ENCODE data around the gene ATG3.
A peak's percentile ranks its signal among the peaks of the same experiment; 100 is the strongest.
"Not testable (repeated sequence)": the region's sequence is repeated elsewhere in the genome, so short reads cannot be mapped to it uniquely, and the experiment has no call there.

The ATG3 gene

DNA sequence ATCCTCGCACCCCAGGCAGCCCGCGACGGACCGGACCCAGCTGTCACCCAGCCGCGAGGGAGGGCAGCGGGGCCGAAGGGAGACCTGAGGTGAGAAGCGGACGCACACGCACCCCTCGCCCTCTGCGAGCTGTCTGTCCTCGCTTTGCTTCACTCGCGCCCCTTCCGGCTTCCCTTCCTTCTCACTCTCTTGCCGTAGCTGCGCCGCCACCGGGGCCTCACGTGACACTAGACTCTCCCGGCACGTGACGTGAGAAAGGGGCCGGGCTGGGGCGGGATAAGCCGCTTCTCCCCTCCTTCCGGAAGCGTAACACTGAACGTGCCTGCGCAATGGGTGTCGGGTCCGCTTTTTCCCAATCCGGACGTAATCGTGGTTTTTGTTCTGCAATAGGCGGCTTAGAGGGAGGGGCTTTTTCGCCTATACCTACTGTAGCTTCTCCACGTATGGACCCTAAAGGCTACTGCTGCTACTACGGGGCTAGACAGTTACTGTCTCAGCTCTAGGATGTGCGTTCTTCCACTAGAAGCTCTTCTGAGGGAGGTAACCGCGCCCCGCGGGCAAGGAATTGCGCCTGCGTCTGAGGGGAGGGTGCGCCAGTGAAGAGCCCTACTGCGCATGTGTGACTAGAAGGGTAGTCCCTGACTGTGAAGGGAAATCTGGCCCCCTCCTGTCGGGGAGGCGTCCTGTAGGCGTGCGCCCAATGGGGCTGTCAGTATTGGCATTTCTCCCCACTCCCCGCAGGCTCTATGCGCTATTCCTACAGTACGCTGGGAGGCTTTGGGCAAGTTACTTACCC, at the start of gene ATG3, which contains the start of gene SLC35A5:
TSS of gene ATG3 (minus strand) at position 229 of the 796 bp plus-strand sequence. CDS start 434 bp downstream, outside the sequence.
TSS of gene SLC35A5 (plus strand) at position 312 of the 796 bp plus-strand sequence. CDS start 1,359 bp downstream, outside the sequence.
- peak; percentile 83 for DNase-seq

DNA sequence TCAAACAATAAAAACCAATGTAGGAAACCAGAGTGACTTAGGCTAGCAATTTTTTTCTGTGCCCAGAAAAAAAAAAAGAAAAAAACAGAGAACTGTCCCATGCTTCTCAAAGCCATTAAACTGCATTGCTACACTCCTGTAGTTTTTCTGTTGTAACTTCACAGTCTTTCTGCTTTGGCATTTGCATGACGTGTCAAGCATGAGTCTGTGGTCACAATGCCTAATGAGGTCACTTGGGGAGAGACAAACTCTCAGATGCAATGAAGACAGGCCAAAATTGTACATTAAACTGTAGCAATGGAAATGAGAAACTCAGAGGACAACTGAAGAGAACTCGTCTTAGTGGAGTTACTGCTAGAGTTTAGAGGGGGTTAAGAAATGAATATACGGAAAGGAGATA, 48.4 kb upstream of the ATG3 start:
- DNase-seq = no peak

DNA sequence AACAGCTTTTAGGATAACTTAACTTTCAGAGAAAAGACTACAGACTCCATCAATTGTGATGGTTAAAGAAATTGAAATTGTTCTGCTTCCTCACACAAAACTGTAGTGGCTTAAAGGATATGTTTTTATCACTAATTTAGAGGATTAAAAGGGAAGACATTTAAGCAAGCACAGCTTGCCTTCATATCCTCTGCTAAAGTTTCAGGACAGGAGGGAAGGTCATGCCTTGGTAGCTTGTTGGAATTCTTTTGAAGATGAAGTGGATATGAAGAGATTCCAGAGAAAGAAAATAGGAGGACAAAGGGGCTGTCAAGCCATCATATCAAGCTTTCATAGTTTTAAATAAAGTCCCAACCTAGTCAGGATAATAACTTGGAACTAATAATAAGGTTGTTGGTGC, 46.1 kb upstream of the ATG3 start:
- DNase-seq = no peak

DNA sequence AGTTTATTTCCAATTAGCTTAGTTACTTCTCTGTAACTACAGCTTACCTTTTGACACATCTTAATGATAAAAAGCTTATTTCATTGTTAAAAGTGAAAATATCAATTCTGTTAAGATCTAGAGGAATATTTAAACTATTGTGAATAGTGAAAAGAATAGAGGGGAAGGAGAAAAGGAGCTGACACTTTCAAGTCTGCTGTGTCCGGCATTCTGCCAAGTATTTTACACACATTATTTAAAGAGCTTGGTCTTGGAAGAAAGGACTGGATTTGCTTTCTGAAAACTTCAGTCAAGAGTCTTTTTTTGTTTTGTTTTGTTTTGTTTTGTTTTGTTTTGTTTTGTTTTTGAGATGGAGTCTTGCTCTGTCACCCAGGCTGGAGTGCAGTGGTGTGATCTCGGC, 44.3 kb upstream of the ATG3 start:
- DNase-seq = no peak

DNA sequence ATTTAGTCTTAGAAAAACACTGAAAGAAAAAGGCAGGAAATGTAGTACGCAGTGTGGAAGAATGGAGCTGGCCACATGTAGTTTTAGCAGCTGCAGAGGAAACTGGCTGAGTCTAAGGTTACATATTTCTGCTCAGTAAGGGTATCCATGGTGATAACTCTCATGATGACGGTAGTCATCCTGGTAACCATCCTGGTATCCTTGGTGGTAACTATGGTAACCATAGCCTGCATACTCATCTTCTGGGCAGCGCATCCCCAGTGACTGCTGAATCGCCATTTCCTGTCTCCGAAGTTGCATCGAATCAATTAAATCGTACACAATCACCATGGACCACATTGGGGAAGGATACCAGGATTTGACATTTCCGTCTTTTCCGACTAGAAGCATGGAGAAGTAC, 43.5 kb upstream of the ATG3 start:
- DNase-seq = no peak

DNA sequence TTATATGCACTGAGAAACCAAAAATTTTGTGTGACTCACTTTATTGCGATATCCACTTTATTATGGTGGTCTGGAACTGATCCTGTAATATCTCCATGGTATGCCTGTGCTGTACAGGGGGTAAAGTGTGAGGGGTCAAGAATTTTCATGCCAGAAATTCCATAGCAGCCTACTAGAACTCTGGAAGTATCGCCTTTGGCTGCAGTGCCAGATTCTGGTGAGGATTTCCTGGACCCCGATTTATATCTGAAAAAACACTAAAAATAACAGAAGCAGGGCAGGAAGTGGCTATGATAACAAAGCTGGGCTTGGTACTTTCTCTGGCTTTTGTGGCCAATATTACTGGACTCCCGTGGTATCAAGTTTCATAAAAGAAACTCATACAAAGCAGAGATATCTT, 42.8 kb upstream of the ATG3 start:
- DNase-seq = no peak

DNA sequence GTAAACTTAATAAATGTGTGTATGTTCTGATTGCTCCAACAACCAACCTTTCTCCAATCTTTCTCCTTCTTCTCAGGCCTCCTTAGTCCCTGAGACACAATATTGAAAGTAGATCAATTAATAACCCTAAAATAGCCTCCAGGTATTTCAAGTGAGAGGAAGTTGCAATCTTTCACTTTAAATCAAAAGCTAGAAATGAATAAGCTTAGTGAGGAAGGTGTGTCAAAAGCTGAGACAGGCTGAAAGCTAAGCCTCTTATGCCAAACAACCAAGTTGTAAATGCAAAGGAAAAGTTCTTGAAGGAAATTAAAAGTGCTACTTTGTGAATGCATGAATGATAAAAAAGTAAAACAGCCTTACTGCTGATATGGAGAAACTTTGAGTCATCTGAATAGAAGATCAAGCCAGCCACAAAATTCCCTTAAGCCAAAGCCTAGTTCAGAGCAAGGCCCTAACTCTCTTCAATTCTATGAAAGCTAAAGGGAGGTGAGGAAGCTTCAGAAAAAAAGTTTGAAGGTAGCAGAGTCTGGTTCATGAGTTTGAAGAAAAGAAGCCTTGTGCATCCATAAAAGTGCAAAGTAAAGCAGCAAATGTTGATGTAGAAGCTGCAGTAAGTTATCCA, 40.6 kb upstream of the ATG3 start:
- no peak for DNase-seq

DNA sequence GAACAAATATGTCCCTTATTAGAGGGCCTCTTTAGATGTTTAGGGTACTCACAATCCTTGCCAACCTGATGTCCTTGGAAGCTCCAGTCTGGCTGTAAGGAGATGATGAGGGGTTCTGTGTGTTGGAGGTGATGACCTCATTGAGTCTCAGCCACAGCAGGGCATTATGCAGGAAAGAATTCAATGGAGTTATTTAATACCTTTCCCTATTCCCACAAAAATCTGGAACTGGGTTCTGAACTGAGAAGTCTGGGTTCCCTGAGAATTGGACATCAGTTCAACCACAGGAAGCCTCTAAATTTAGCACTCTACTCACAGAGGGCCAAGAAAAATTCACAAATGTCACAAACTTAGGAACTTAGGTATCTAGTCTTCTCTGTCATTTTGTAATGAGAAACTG, 37.0 kb upstream of the ATG3 start:
- no peak for DNase-seq

DNA sequence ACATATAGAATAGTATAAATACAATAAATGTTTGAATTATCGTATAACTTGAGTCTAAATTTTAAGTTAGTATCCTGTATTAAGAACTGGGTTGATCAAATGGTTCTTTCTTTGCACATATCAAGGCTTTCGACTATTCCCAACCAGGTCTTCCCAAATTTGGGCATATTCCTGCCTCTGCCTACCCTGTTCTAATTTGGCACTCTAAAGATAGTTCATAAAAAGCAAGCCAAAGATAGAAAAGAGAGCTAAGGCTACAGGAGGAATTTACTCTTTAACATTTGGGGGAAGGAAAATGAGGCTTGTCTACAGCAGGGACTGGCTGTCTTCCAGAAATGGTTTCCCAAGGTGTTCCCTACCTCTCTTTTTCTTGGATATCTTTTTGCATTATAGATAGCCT, 36.2 kb upstream of the ATG3 start:
- no peak for DNase-seq

DNA sequence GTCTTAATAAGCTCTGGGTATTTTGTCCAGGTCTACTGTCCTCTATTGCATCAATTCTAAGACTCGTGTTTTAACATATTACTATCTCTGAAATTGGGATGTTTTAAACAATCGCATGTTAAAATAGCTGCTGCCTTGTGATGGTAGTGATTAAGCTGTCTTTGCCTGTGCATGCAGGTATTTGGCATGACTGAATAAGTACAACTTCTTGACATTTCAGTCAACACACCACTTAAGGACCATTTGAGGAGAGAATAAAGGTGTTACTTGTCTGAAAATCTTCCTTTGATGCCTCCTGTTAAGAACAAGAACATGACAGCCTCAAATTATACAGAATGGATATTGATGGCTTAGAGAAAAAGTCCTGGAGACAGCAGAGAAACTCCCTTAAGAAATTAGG, 33.1 kb upstream of the ATG3 start:
- DNase-seq = no peak

DNA sequence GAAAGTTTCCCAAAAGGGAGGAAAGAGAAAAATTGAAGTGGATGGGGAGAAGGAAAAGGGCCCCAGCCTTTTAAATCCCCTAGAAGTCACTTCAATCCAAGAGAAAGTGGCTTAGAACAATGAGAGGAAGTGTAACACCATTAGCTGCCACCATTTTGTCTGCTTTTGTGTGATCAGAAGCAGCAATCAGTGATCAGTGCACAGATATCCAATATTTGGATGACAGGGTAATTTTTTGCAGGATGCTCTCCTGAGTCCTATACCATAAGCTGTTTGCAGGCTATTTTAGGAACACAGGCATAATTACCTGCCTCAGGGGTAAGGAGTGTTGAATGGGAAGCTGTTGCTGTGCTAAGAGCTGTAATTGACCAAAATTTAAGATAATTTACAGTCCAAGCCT, 31.5 kb upstream of the ATG3 start:
- DNase-seq = no peak

DNA sequence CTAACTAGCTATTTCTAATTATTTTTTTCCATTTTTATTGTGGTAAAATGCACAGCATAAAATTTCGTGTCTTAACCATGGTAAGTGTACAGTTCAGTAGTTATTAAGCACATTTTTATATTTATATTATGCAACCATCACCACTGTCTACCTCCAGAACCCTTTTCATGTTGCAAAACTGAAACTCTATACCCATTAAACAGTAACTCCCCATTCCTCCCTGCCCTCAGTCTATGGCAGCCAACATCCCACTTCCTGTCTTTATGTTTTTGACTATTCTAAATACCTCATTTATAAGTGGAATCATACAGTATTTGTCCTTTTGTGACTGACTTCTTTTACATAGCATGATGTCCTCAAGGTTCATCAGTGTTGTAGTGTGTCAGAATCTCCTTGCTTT, 25.6 kb upstream of the ATG3 start:
- DNase-seq = no peak

DNA sequence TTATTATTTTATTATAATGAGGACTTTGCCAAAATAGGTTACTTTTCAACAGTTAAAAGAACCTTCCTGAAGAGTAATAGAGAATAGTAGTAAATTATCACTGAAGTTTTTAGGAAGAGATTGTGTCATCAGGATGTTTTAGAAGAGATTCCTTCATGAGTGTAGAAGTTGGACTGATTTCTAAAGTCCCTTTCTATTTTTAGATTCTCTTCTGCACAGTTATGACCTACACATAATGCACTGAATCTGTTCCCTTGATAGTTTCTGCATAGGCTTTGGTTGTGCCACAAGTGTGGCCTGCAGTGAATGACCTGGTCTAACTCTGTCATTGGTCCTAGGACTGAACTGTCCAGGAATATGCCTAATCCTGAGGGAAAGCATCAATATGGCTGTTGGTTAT, 24.0 kb upstream of the ATG3 start:
- DNase-seq = no peak

DNA sequence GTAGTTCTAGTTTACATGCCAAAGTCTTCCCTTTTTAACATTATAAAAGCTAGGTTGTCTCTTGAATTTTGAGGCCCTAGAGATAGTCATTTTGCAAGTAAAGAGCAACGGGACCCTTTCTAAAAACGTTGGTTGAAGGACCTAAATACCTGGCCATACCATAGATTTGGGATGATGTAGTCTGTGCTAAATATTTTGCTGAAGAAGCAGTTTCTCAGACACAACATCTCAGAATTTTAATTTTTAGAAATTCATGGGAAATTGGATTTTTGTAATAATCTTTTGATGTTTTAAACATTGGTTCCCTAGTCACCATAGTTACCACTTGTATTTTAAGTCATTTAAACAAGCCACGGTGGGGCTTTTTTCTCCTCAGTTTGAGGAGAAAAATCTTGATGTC, 21.3 kb upstream of the ATG3 start:
- no peak for DNase-seq

DNA sequence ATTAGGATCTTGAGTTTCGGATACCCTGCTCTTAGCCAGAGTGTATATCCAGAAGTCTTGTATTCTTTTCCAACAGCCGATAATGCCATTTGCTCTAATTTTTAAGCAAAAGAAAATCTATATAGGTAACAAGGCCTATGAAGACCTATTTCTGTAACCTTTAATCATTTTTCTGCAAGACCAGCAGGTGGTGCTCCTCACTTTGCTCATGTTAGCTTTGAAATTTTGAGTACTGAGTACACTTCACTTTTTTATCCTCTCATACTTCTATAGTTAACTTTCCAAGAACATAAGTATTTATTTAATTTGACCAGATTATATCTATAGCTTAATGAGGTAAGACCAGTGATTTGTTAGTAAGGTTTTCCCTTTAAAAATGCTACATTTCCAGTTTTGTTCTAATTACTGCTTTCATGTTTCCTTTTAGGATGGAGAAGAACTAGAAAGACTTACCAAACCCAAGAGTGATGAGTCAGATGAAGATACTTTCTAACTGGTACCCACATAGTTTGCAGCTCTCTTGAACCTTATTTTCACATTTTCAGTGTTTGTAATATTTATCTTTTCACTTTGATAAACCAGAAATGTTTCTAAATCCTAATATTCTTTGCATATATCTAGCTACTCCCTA, 20.6 kb upstream of the ATG3 start:
- no peak for DNase-seq

DNA sequence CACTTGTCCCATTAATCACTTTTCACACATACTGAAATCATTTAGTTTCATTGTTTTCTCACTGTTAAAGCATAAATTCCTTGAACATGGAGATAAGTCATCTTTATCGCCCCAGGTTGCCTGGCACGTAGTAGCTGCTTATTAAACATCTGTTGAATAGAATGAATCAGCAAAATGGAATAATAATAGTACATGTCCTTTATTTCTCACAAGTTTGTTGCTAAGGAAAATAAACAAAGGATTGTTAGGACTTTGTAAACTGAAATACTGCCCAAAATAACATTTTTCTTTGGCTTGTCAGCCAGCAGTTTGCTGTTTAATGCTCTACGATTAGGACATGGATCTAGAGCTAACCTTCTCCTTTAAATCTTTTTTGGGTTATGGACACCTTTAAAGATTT, 17.9 kb upstream of the ATG3 start:
- no peak for DNase-seq

DNA sequence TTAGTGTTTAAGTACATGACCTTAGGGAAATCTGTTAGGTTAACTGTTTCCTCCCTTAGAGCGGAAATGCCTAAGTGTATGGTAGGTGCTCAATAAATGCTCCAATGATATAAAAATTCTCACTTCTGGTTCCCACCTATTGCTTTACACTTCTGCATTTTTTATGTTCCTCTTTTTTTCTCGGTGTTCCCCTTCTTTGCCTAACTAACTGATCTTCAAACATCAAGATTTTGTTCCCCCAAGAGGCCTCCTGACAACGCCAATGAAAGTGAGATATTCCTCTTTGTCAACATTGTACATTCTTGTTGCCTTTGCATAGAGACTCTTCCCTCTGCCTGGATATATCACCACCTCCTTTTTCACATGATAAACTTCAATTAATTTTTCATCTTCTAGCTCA, 17.5 kb upstream of the ATG3 start:
- no peak for DNase-seq

DNA sequence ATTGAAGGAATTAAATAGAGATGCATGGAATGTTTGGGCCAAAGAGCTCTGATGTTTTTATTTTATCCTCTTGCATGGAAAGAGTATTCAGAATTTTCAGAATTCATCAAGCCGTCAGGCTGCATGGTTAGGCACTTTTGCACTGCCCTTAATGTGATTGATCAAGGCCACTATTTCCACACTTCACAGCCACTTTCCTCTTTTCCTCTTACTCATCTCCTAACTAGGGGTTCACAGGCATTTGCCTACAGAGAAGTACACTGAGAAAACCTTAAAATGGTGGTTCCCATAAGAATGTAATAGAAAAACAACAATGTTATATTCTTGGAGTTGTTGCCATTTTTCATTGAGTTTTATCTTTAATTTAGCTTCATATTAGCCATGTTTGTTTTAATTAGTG, 10.9 kb upstream of the ATG3 start:
- DNase-seq = no peak

DNA sequence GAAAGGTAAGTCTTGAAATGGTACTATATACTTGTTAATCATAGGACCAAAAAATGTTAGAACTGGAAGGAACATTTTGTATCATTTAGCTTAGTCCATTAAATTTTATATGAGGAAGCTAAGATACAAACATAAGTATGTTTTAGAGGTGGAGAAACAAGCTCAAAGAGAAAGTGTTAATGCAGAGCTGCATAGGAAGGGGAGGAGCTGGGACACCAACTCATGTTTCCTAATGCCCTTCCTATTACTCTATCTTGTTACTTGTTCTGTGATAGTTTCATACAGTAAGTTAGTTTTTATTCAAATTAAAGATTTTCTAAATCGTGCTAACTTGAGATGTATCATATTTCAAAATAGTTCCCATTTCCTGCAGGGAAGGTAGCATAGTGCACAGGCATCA, 7.5 kb upstream of the ATG3 start:
- no peak for DNase-seq

DNA sequence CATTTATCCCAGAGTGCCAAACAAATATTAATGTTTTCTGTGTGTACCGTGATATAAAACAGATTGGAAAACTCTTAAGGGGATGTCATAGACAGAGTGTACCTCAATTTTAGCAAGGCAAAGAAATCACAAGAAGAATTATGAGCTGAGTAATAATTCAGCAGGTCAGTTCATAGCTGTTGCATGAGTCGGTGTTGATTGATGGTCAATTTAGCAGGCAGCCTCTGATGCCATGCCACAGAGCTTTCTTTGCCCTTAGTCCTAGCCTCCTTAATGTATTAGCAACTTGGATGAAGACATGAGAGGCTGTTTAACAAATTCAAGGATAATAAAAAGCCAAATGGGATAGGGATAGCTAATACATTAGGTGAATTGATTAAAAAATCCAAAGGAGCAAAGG, 6.9 kb upstream of the ATG3 start:
- DNase-seq = no peak

DNA sequence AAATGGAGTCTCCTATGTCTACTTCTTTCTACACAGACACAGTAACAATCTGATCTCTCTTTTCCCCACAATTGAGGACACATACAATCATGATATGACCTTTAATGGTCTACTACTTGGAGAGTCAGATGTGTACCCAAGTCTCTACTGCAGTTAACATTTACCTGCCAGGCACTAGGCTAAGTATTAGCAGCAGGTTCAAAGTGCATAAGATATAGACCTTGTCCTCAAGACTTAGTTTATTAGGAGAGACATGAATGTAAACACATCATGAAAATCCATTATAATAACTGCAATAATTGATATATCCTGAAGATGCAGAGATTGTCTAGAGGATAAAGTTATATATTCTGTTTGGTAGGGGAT, 3.2 kb upstream of the ATG3 start:
- DNase-seq = no peak

DNA sequence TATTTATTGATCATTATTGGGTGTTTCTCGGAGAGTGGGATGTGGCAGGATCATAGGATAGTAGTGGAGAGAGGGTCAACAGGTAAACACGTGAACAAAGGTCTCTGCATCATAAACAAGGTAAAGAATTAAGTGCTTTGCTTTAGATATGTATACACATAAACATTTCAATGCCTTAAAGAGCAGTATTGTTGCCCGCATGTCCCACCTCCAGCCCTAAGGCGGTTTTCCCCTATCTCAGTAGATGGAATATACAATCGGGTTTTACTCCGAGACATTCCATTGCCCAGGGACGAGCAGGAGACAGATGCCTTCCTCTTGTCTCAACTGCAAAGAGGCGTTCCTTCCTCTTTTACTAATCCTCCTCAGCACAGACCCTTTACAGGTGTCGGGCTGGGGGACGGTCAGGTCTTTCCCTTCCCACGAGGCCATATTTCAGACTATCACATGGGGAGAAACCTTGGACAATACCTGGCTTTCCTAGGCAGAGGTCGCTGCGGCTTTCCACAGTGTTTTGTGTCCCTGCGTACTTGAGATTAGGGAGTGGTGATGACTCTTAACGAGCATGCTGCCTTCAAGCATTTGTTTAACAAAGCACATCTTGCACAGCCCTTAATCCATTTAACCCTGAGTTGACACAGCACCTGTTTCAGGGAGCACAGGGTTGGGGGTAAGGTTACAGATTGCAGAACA, 2.6 kb upstream of the ATG3 start:
- DNase-seq = not testable (repeated sequence)

DNA sequence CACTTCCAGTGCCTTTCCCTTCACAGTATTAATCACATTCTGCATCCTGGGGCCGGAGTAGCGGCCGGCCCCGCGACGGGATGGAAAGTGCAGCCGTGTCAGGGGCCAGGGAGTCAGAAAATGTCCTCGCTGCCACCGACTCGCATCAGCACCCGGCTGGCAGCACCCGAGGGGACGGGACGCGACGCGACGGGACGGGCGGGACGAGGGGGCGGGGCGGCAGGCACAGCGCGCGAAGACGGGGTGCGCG, 353 bp downstream of the ATG3 start:
- DNase-seq = no peak
